ENCODE data around the gene UST. TPM values are rescaled to one million over a fixed set of nuclear protein-coding genes. Genes with fewer than 3 reads are reported as not detected.

UST gene
- total RNA-seq, 1 experiment from 2014 or later: 6.1 TPM

- Histone ChIP-seq H3K9ac (ENCODE audit: low read length) (no peak overlapping the region), H3K9me3 (ENCODE audit: control insufficient read depth in 1 of 2, insufficient read depth in 1 of 2, low read depth in 1 of 2, low read length in 2 of 2) (no peaks in the 10 kb centered on the region), H3K9me2 (ENCODE audit: insufficient read depth) (no peaks in the 10 kb centered on the region), H4K20me1 (ENCODE audit: insufficient read depth) (no peaks in the 10 kb centered on the region), H3K4me3 (replicated peaks in 1 of 2; ENCODE audit: low read depth in 1 of 2, low read length in 2 of 2) (no peak overlapping the region), H3K4me2 (ENCODE audit: low read length) (no peak overlapping the region), H3K27ac (ENCODE audit: low read depth, low read length) (no peak overlapping the region), H3K79me2 (ENCODE audit: insufficient read depth, low read length) (no peaks in the 10 kb centered on the region), H3K4me1 (ENCODE audit: control insufficient read depth in 1 of 2, insufficient read depth in 2 of 2, low read length in 2 of 2) (no peaks in the 10 kb centered on the region), H3K27me3 (ENCODE audit: insufficient read depth, low read length) (no peaks in the 10 kb centered on the region), H3K36me3 (ENCODE audit: control insufficient read depth in 1 of 2, insufficient read depth in 2 of 2, low read length in 2 of 2) (no peaks in the 10 kb centered on the region), H2AFZ (ENCODE audit: low read depth, low read length, poor library complexity, severe bottlenecking) (no peak overlapping the region)
- intact Hi-C loops (cut with micrococcal nuclease): no loop called here
- DNase-seq (ENCODE audit: low read depth, low spot score) (no peak), ATAC-seq (no peak)
- ChIA-PET CTCF (no interaction called here), RAD21 (ENCODE audit: low non-redundant PET in 1 of 2, low total read pairs in 2 of 2, uncharacterized antibody in 2 of 2, unreplicated experiment in 2 of 2) (no interaction called here), POLR2A (no interaction called here)
- no TSS peak for BruUV-seq (replicated peaks)
- TF ChIP-seq YY1 (IDR thresholded peaks at IDR 0.05; ENCODE audit: extremely low read depth, insufficient replicate concordance, low read depth, low read length): no peak
- no peak for TF ChIP-seq FOSL1 (IDR thresholded peaks at IDR 0.05; ENCODE audit: low read depth)
- TF ChIP-seq REST (IDR thresholded peaks at IDR 0.05; ENCODE audit: low read depth): no peak
- no peak for TF ChIP-seq TCF7L2 (IDR thresholded peaks at IDR 0.05; ENCODE audit: borderline replicate concordance, extremely low read depth, insufficient read depth, insufficient read length)
- no peak for TF ChIP-seq SP1 (IDR thresholded peaks at IDR 0.05; ENCODE audit: low read depth)
- TF ChIP-seq SRF (IDR thresholded peaks at IDR 0.05; ENCODE audit: low read depth): no peak
- TF ChIP-seq EZH2phosphoT487 (IDR thresholded peaks at IDR 0.05; ENCODE audit: borderline replicate concordance): no peak
- no peak for TF ChIP-seq ELF1 (IDR thresholded peaks at IDR 0.05; ENCODE audit: borderline replicate concordance, low read depth)
- TF ChIP-seq CEBPB (IDR thresholded peaks at IDR 0.05; ENCODE audit: low read depth): no peak
- TF ChIP-seq SIN3A (IDR thresholded peaks at IDR 0.05; ENCODE audit: low read depth): no peak
- TF ChIP-seq ZFX (IDR thresholded peaks at IDR 0.05): no peak
Measured at GRCh38 chr6:148855744-148856143, 108.9 kb downstream of the UST start.
